Stimulated activated naive B cell treated with anti-CD40 and anti-IgM and Interleukin-4, amounts not matched to agents 10 μg/mL and 1 μg/mL and 100 μg/mL, for 72 hours (primary cell): ENCODE results near the gene CACNA1D.
"Not testable (repeated sequence)": the region's sequence is repeated elsewhere in the genome, so short reads cannot be mapped to it uniquely, and the experiment has no call there.

Source experiments
- ATAC-seq, 2 donors: fragments of 150-1000 bp; cut with Tn5 transposase; replicated peaks; 2 replicates each; pipeline ENCODE4 v1.10.0; 2021; ENCODE audit warnings: moderate library complexity in 1 of 2
- DNase-seq: peaks from one replicate; pipeline ENCODE4 v3.0.0; 2021
- H3K27ac Mint-ChIP-seq: one replicate; pipeline ENCODE4 v1.8.0; 2022; ENCODE audit warnings: mild to moderate bottlenecking, mixed read lengths
- H3K27me3 Mint-ChIP-seq, 2 donors: one replicate each; pipeline ENCODE4 v1.8.0; 2022; ENCODE audit warnings: mixed read lengths in 2 of 2
- H3K36me3 Mint-ChIP-seq, 2 donors: one replicate each; pipeline ENCODE4 v1.8.0; 2022; ENCODE audit warnings: mixed read lengths in 2 of 2, mild to moderate bottlenecking in 1 of 2
- H3K4me1 Mint-ChIP-seq, 2 donors: one replicate each; pipeline ENCODE4 v1.8.0; 2022; ENCODE audit warnings: mixed read lengths in 2 of 2, mild to moderate bottlenecking in 1 of 2
- H3K4me3 Mint-ChIP-seq, 2 donors: one replicate each; pipeline ENCODE4 v1.8.0; 2022; ENCODE audit warnings: mild to moderate bottlenecking in 2 of 2, mixed read lengths in 2 of 2, moderate library complexity in 1 of 2
- H3K9me3 Mint-ChIP-seq, 2 donors: one replicate each; pipeline ENCODE4 v1.8.0; 2022; ENCODE audit warnings: mixed read lengths in 2 of 2, mild to moderate bottlenecking in 1 of 2

Gene CACNA1D

DNA sequence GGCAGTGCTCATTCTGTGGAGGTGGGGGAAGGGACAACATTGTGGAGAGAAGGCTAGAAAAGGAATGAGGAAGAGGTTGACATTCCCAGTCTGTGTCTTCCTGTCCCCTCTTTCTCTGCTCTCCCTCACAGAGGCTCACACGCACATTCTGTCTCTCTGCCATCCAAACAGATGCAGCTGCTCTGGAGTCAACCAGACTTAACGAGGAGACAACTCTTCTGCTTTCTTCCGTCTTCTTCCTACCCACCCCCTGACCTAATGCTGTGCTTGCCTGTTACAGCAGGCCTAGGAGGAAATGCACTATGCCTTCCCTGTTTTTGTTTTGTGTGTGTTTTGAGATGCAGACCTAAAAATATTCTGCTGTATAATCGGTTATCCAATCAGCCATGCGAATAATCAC is 121.9 kb downstream of the CACNA1D start:
- Mint-ChIP-seq H3K4me3 (no peak overlapping the region), H3K9me3 (peaks cover 0 to 2% of the 10 kb centered on the region in 2 donors), H3K27ac (no peak overlapping the region), H3K27me3 (peaks cover 16 to 24% of the 10 kb centered on the region in 2 donors), H3K36me3 (no peaks in the 10 kb centered on the region), H3K4me1 (peaks cover 3 to 8% of the 10 kb centered on the region in 2 donors)
- DNase-seq (no peak), ATAC-seq (no peak)

GRCh38 chr3:53616971-53617892 is 122.8 kb downstream of the CACNA1D start:
- H3K36me3 Mint-ChIP-seq, result no peaks in the 10 kb centered on the region
- no peak for DNase-seq

DNA sequence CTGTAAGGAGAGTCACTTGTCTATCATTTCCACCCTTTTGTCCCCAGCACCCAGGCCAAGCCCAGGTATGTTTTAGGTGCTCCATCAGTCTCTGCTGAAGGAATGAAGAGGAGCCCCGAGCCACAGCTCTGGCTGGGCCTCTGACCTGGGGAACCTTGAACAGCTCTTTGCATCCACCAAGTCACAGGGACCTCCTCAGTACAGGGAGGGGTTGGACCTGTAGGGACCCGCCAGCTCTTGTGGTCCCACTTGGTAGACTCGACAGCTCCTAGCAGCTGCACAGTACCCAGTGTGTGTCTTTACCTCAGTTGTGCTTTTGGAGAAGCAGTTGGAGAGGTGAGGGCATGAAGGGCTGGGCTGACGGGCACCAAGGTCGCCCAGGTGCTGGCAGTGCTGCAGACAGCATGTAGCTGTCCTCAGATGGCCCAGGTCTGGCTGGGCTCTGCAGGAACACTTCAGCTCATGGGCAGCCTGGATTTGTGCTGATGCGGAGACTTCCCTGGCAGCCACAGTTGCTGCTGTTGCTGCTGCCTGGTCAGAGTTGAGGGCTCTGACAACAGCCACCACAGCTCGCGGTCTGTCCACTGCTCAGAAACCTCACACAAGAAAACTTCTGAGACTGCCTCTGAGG is 123.6 kb downstream of the CACNA1D start:
- Mint-ChIP-seq H3K4me1 (peaks cover 3 to 5% of the 10 kb centered on the region in 2 donors), H3K4me3 (no peak overlapping the region), H3K27me3 (peaks cover 16 to 32% of the 10 kb centered on the region in 2 donors), H3K27ac (no peak overlapping the region), H3K36me3 (no peaks in the 10 kb centered on the region), H3K9me3 (peaks cover 0 to 2% of the 10 kb centered on the region in 2 donors)
- DNase-seq (no peak), ATAC-seq (no peak)

More at GRCh38 chr3:53616971-53617892, 122.8 kb downstream of the CACNA1D start:
- ATAC-seq, result no peak
- H3K27ac Mint-ChIP-seq, result no peak overlapping the region
- H3K4me3 Mint-ChIP-seq, result no peak overlapping the region
- peaks cover 3 to 8% of the 10 kb centered on the region in 2 donors for H3K4me1 Mint-ChIP-seq
- H3K9me3 Mint-ChIP-seq, result peaks cover 0 to 2% of the 10 kb centered on the region in 2 donors
- H3K27me3 Mint-ChIP-seq, result peaks cover 16 to 25% of the 10 kb centered on the region in 2 donors

- ATAC-seq, result no peak
These were observed 124.1 kb downstream of the CACNA1D start for GRCh38 chr3:53618524-53618906.

DNA sequence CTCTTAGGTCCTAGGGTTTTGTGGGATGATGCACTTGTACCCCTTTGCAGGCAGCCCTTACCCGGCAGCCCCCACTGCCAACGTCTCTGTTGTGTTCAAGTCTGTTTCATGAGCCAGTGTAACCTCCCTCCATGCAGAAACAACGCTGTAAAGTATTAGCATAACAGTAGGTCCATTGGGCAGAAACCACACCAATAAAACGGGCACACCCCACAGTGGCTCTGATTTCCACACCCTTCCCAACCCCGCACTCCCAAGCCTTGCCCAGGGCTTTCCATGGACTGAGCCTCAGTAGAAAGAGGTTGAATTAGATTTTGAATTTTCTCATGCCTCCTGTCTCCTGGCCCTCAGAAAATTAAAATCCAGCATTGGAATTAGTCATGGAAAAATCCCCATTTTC is 124.5 kb downstream of the CACNA1D start:
- Mint-ChIP-seq H3K4me1 (no peaks in the 10 kb centered on the region), H3K27me3 (peaks cover 16 to 32% of the 10 kb centered on the region in 2 donors), H3K36me3 (no peaks in the 10 kb centered on the region), H3K4me3 (no peak overlapping the region), H3K27ac (no peak overlapping the region), H3K9me3 (no peaks in the 10 kb centered on the region)
- DNase-seq (no peak), ATAC-seq (no peak)

More at GRCh38 chr3:53618524-53618906, 124.1 kb downstream of the CACNA1D start:
- H3K27ac Mint-ChIP-seq, result no peak overlapping the region
- H3K27me3 Mint-ChIP-seq, result peaks cover 16 to 32% of the 10 kb centered on the region in 2 donors
- no peak overlapping the region for H3K4me3 Mint-ChIP-seq
- H3K4me1 Mint-ChIP-seq, result peaks cover 0 to under 1% of the 10 kb centered on the region in 2 donors
- no peak for DNase-seq
- H3K36me3 Mint-ChIP-seq, result no peaks in the 10 kb centered on the region
- no peaks in the 10 kb centered on the region for H3K9me3 Mint-ChIP-seq

DNA sequence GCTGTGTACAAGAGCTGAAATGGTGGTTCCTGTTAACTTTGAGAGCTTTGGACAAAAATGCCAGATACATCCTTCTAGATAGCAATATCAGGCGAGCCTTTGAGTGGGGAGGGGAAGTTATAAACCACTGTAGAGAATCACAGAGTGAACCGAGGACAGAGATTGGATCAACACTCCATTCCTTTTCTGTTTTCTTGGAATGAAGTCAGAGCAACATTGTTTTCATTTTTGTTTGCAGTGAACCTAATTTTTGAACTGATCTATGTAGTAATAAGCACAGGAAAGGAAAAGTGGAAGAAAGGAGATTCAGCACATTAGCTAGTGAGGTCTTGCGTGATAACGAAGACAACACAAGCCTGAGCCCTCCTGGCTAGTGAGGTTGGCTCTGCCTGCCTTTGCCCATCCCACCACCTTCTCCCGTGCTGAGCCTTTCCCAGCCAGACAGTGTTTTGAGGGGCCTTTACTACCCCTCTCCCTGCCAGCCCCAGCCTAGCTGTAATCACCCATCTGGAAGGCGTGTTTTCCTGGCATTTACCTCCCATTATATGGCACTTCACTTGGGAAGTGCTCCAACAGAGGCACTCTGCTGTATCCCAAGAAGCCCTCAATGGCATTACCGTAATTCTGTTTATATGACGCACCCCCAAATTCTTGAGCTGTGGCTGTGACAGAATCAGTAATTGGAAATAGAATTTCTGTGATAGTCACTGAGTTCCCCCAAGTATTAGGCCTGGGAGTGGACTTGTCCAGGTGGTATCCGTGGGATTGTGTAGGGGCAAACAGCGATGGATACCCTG is 129.8 kb downstream of the CACNA1D start:
- H3K4me3 Mint-ChIP-seq, result no peak overlapping the region
- ATAC-seq (no peak), DNase-seq (no peak)
- H3K27me3 Mint-ChIP-seq, result peaks cover 29 to 56% of the 10 kb centered on the region in 2 donors
- H3K9me3 Mint-ChIP-seq, result no peaks in the 10 kb centered on the region
- H3K27ac Mint-ChIP-seq, result no peak overlapping the region
- no peaks in the 10 kb centered on the region for H3K4me1 Mint-ChIP-seq
- no peaks in the 10 kb centered on the region for H3K36me3 Mint-ChIP-seq

DNA sequence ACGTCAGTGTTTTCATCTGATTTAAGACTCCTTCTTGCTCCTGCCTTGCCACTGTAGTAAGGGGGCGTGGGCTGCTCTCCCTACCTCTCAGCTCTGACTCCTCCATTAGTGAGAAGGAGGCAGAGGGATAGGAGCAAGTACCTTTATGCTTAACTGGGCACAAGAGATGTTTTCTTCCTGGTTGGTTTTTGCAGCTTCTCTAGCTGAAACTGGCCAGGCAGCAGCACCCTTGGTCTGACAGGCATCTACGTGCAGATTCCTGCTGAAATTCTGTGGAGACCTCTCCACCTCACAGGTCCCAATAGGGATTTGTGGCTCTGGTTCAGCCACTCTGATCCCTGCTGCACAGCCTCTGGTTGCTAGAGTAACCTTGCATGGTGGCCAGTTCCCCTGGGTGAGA is 132.5 kb downstream of the CACNA1D start:
- Mint-ChIP-seq H3K27ac (no peak overlapping the region), H3K27me3 (peaks cover 31 to 51% of the 10 kb centered on the region in 2 donors), H3K36me3 (no peaks in the 10 kb centered on the region), H3K4me3 (no peak overlapping the region), H3K4me1 (no peaks in the 10 kb centered on the region), H3K9me3 (peaks cover 0 to 2% of the 10 kb centered on the region in 2 donors)
- no peak for DNase-seq
- ATAC-seq, result no peak

GRCh38 chr3:53628536-53629401 is 134.4 kb downstream of the CACNA1D start:
- Mint-ChIP-seq H3K27ac (no peak overlapping the region), H3K27me3 (peaks cover 31 to 43% of the 10 kb centered on the region in 2 donors), H3K36me3 (no peaks in the 10 kb centered on the region), H3K4me1 (no peaks in the 10 kb centered on the region), H3K9me3 (peaks cover 0 to 5% of the 10 kb centered on the region in 2 donors), H3K4me3 (no peak overlapping the region)
- DNase-seq (no peak), ATAC-seq (no peak)

GRCh38 chr3:53629402-53629723 is 135.0 kb downstream of the CACNA1D start:
- Mint-ChIP-seq H3K4me3 (no peak overlapping the region), H3K36me3 (no peaks in the 10 kb centered on the region), H3K27ac (no peak overlapping the region), H3K9me3 (peaks cover 0 to 5% of the 10 kb centered on the region in 2 donors), H3K4me1 (no peaks in the 10 kb centered on the region), H3K27me3 (peaks cover 31 to 44% of the 10 kb centered on the region in 2 donors)
- no peak for ATAC-seq
- DNase-seq, result no peak

DNA sequence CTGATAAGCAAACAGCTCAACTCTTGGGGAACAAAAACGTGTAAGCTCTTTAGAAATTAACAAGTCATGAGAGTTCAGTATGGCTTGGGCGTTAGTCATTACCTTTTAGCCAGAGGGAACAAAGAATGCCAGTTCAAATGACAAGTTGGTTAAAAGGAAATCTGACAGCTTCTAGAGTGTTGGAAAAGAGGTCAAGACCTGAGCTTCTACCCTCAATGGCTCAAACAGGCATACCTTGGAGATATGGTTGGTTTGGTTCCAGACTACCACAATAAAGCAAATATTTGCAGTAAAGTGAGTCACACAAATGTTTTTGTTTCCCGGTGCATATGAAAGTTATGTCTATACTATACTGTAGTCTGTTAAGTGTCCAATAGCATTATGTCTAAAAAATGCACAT is 136.1 kb downstream of the CACNA1D start:
- H3K27me3 Mint-ChIP-seq, result peaks cover 28 to 42% of the 10 kb centered on the region in 2 donors
- H3K36me3 Mint-ChIP-seq, result no peaks in the 10 kb centered on the region
- H3K4me1 Mint-ChIP-seq, result no peaks in the 10 kb centered on the region
- no peak overlapping the region for H3K4me3 Mint-ChIP-seq
- H3K27ac Mint-ChIP-seq, result no peak overlapping the region
- DNase-seq (no peak), ATAC-seq (no peak)
- H3K9me3 Mint-ChIP-seq, result peaks cover 0 to 5% of the 10 kb centered on the region in 2 donors

DNA sequence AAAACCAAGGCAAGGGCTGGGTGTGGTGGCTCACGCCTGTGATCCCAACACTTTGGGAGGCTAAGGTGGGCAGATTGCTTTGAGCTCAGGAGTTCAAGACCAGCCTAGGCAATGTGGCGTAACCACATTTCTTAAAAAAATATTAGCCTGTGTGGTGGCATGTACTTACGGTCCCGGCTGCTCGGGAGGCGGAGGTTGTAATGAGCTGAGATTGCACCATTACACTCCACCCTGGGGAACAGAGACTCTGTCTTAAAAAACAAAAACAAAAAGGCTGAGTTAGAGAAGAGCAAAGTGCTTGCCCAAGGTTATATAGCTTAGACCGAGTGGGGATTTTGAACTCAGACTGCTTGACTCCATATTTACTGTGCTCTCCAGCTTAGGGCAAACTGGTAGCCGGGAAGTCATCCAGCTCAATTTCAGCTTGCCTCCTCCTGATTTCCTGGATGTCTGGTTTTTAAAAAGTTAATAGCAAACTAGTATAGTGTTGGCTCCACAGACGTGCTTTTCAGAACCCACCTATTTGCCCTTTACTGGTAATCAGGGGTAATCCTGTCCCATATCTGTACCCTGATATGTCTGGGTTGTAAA is 138.9 kb downstream of the CACNA1D start:
- Mint-ChIP-seq H3K36me3 (no peaks in the 10 kb centered on the region), H3K27ac (no peak overlapping the region), H3K4me1 (no peaks in the 10 kb centered on the region), H3K9me3 (peaks cover 0 to 5% of the 10 kb centered on the region in 2 donors), H3K27me3 (peaks cover 24 to 30% of the 10 kb centered on the region in 2 donors), H3K4me3 (no peak overlapping the region)
- DNase-seq (no peak), ATAC-seq (no peak)

GRCh38 chr3:53635041-53635440 is 140.6 kb downstream of the CACNA1D start:
- no peaks in the 10 kb centered on the region for H3K4me1 Mint-ChIP-seq
- H3K27ac Mint-ChIP-seq, result no peak overlapping the region
- H3K9me3 Mint-ChIP-seq, result peaks cover 0 to 5% of the 10 kb centered on the region in 2 donors
- no peak overlapping the region for H3K4me3 Mint-ChIP-seq
- H3K27me3 Mint-ChIP-seq, result peaks cover 19 to 24% of the 10 kb centered on the region in 2 donors
- H3K36me3 Mint-ChIP-seq, result no peaks in the 10 kb centered on the region
- no peak for ATAC-seq
- no peak for DNase-seq

- DNase-seq, H3K36me3 Mint-ChIP-seq, H3K27ac Mint-ChIP-seq, H3K4me1 Mint-ChIP-seq, H3K4me3 Mint-ChIP-seq, H3K9me3 Mint-ChIP-seq, ATAC-seq: not testable (repeated sequence)
- peaks cover 20 to 24% of the 10 kb centered on the region in 2 donors for H3K27me3 Mint-ChIP-seq
These were observed 144.4 kb downstream of the CACNA1D start for GRCh38 chr3:53638806-53639205.
